HG03108 (cell line): Measurements from ENCODE around the gene DTX1.

Experiments used
- ATAC-seq: cut with Tn5 transposase; IDR thresholded peaks from one replicate; pipeline ENCODE4 v1.9.1; 2021; ENCODE audit warnings: moderate library complexity; ENCODE audit not compliant: unreplicated experiment

The DTX1 gene

GRCh38 chr12:113070117-113070906, 13.8 kb downstream of the DTX1 start:
- no peak for ATAC-seq

- no peak for ATAC-seq
Measured at GRCh38 chr12:113071135-113072112, 14.9 kb downstream of the DTX1 start.

- ATAC-seq, result no peak
Measured at GRCh38 chr12:113072136-113072535, 15.6 kb downstream of the DTX1 start.

GRCh38 chr12:113073586-113073985, 17.1 kb downstream of the DTX1 start:
- ATAC-seq, result no peak

GRCh38 chr12:113075137-113075683, 18.7 kb downstream of the DTX1 start:
- peak; percentile 85 for ATAC-seq

GRCh38 chr12:113077057-113077858, 20.7 kb downstream of the DTX1 start:
- no peak for ATAC-seq

GRCh38 chr12:113077859-113078255, 21.3 kb downstream of the DTX1 start:
- no peak for ATAC-seq

GRCh38 chr12:113081873-113082272, 25.3 kb downstream of the DTX1 start:
- no peak for ATAC-seq

GRCh38 chr12:113082486-113083148, 26.1 kb downstream of the DTX1 start:
- ATAC-seq, result peak; percentile 78

- no peak for ATAC-seq
Measured at GRCh38 chr12:113083863-113084435, 27.4 kb downstream of the DTX1 start.

- no peak for ATAC-seq
Measured at GRCh38 chr12:113086249-113087164, 30.0 kb downstream of the DTX1 start.

- ATAC-seq, result no peak
Measured at GRCh38 chr12:113087193-113087592, 30.7 kb downstream of the DTX1 start.

- no peak for ATAC-seq
Measured at GRCh38 chr12:113088037-113088436, 31.5 kb downstream of the DTX1 start.

- no peak for ATAC-seq
Measured at GRCh38 chr12:113088971-113089756, 32.6 kb downstream of the DTX1 start.

- no peak for ATAC-seq
Measured at GRCh38 chr12:113089839-113090238, 33.3 kb downstream of the DTX1 start.

- ATAC-seq, result no peak
Measured at GRCh38 chr12:113090740-113091139, 34.2 kb downstream of the DTX1 start.

- no peak for ATAC-seq
Measured at GRCh38 chr12:113091506-113091905, 35.0 kb downstream of the DTX1 start.
